NCI-H146 treated with DMSO at 0.1 percent for 48 hours (cell line): ENCODE results near the gene ANXA4.
A peak's percentile ranks its signal among the peaks of the same experiment; 100 is the strongest.
"Not testable (repeated sequence)": the region's sequence is repeated elsewhere in the genome, so short reads cannot be mapped to it uniquely, and the experiment has no call there.

ENCODE experiments used
- DNase-seq: peaks from one replicate; lab custom pipeline; 2025; ENCODE audit not compliant: unreplicated experiment; lab: John Stamatoyannopoulos, UW

ANXA4 gene

GRCh38 chr2:69802781-69803367 lies 60.9 kb downstream of the ANXA4 start:
- DNase-seq = not testable (repeated sequence)

- DNase-seq = no peak
These were observed 62.5 kb downstream of the ANXA4 start for GRCh38 chr2:69804416-69804815.

- DNase-seq = no peak
These were observed 64.0 kb downstream of the ANXA4 start for GRCh38 chr2:69805887-69806286.

GRCh38 chr2:69807821-69808540 lies 66.0 kb downstream of the ANXA4 start:
- DNase-seq = no peak

- no peak for DNase-seq
These were observed 68.6 kb downstream of the ANXA4 start for GRCh38 chr2:69810550-69810949.

GRCh38 chr2:69811018-69811417 lies 69.1 kb downstream of the ANXA4 start:
- DNase-seq = no peak

- peak; percentile 46 for DNase-seq
These were observed 69.7 kb downstream of the ANXA4 start for GRCh38 chr2:69811591-69811990.

- DNase-seq = no peak
These were observed 73.8 kb downstream of the ANXA4 start for GRCh38 chr2:69815717-69816116.

- peak; percentile 74 for DNase-seq
These were observed 75.1 kb downstream of the ANXA4 start for GRCh38 chr2:69816923-69817542.

GRCh38 chr2:69817729-69818501 lies 76.0 kb downstream of the ANXA4 start:
- DNase-seq = no peak

- DNase-seq = no peak
These were observed 86.0 kb downstream of the ANXA4 start for GRCh38 chr2:69827796-69828540.

- no peak for DNase-seq
These were observed 87.0 kb downstream of the ANXA4 start for GRCh38 chr2:69828938-69829255.

GRCh38 chr2:69829256-69830044 lies 87.5 kb downstream of the ANXA4 start, which contains the start of gene GMCL1:
Gene GMCL1 (plus strand): TSS chr2:69829660. CDS start chr2:69829893, 233 bp downstream.
- DNase-seq = peak; percentile 89

GRCh38 chr2:69830045-69830905 lies 88.3 kb downstream of the ANXA4 start:
- DNase-seq = peak; percentile 14

- not testable (repeated sequence) for DNase-seq
These were observed 88.9 kb downstream of the ANXA4 start for GRCh38 chr2:69830906-69831241.

- no peak for DNase-seq
These were observed 89.5 kb downstream of the ANXA4 start for GRCh38 chr2:69831354-69831905.

- DNase-seq = no peak
These were observed 91.8 kb downstream of the ANXA4 start for GRCh38 chr2:69833752-69834151.

GRCh38 chr2:69835666-69836065 lies 93.7 kb downstream of the ANXA4 start:
- no peak for DNase-seq

- no peak for DNase-seq
These were observed 94.4 kb downstream of the ANXA4 start for GRCh38 chr2:69836316-69836715.
